Right renal pelvis (tissue), 4 donors: ENCODE data around the gene SLC38A8. TPM values are rescaled to one million over a fixed set of nuclear protein-coding genes. Genes with fewer than 3 reads are reported as not detected.
A peak's percentile ranks its signal among the peaks of the same experiment; 100 is the strongest.

ENCODE experiments used
- DNase-seq, 4 donors: peaks; one replicate each; pipeline ENCODE4 v3.0.0-alpha.2; 2013; ENCODE audit warnings: low read depth in 4 of 4, low spot score in 3 of 4, missing footprints in 1 of 4
- polyA plus RNA-seq, 4 donors: library from polyadenylated mRNA; unstranded; fragments of 120-200 nt; gene quantifications; one replicate each; pipeline ENCODE4 v1.2.1, GENCODE V29; 2013; ENCODE audit not compliant: insufficient read length in 4 of 4

Gene SLC38A8
- polyA plus RNA-seq, result under 1 TPM in 1 of 4 donors, not detected in 3; 0.27 TPM

DNA sequence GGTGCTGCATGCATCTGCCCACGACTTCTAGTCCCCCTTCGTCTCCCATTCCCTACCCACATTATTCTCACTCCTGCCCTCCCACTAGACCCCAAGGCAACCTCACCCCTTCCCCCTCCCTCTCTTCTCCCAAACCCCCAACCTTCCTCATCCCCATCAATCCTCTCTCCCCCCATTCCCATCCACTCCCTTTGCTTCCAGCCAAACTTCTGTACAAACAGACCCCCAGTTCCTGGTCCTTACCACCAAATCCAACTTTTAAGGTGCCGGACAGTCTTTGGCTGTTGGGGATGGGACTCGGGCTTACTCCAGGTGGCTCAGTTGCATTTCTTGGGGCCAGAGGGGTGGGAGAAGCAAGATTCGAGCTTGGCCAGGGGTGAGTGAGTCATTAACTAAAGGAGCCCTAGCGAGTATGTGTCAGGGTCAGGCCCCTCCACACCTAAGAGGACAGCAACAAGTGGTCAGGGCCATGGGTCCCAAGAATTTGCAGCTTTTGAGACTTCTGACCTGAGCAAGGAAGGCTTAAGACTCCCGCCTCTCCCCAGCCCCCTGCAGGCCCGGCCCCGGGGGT lies at the start of gene SLC38A8:
SLC38A8 (minus strand) TSS at position 488 of the 571 bp plus-strand sequence. CDS start 638 bp downstream, outside the sequence.
- DNase-seq, result no peak

DNA sequence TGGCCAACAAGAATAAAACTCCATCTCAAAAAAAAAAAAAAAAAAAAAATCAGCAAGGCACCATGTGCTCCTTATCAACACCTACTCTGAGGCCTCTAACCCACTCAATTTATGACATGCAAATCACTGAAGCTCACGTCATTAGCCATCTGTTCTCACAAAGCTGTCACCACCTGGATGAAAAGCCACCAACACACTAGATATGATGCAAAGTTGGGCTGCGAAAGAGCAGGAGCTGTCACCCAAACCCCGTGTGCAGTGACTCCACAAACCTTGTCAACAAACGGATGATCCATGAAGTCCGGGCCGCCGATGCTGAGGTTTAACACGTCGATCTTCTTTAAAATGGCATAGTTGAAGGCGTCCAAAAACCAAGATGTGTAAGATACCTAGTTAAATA lies 48.9 kb upstream of the SLC38A8 start:
- DNase-seq, result no peak

DNA sequence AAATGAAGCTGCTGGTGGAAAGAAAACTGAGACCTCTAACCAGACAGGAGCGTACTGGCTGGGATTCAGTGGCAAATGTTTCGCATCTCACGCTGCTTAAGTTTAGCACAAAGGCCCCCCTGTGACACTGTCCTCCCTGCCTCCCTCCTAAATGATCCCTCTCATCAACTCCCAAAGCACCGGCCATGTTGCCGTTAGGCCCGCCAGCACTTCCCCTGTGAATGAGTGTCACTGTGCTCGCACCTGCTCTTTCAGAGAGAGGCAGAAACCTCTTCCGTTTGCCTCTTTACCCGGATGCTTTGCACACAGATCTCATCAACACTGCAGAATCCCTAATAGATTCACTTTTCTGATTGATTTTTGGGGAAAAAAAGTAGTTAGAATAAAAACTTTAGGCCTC lies 47.6 kb upstream of the SLC38A8 start:
- DNase-seq, result no peak

DNA sequence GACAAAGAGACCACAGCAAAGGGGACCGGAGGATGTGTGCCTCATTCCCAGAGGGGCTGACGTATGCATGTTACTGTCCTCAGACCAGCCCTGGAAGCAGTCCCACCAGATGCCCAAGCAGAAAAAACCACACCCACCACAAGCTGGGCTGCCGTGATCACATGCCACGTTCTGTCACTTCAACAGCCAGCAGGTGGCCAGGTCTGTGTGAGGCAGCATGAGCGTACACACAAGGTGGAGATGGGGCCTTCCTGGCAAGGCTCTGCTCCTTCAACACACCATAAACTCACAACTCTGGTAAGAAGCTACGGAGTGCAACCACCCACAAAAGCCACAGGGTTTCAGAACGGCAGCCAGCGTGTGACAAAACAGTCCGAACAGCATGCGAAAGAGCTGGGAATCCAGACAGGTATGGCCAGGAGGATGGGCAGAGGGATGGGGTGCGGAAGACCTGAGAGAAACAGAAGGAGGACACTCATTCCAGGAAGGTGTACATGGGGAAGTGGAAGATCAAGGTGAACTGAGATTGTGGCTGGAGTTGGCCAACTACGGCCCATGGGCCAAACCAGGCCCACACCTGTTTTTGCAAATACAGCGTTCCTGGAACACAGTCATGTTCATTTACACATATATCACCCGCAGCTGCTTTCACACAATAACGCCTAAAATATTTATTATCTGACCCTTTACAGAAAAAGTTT lies 46.2 kb upstream of the SLC38A8 start:
- no peak for DNase-seq

DNA sequence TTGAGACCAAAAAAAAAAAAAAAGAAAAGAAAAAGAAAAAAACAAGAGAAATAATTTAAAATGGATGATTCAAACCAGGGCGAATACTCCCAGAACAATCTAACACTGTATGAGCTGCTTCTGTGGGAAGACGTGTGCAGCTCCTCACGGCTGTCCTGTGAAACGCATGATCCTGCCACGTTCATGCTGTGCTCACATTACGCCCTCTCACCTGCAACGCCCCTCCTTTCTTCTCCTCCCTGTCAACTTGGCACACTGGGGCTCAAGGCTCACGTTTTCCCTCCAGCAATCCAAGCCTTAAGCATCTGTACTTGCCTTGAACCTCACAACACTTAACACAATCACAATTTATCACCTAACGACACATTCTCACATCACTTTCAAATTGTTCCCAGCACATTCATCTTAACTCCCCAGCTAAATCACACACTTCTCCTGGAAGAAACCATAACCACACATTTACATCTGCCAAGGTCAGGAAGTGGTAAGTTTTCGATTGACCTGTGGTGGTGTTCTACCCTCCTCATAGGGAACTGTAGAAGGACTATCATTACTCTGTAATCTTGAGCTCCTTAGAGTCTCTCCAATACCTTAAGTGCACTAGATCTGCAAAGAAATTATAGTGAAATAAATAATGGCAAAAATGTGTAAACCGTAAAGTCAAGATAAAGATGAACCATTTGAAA lies 45.0 kb upstream of the SLC38A8 start:
- no peak for DNase-seq

DNA sequence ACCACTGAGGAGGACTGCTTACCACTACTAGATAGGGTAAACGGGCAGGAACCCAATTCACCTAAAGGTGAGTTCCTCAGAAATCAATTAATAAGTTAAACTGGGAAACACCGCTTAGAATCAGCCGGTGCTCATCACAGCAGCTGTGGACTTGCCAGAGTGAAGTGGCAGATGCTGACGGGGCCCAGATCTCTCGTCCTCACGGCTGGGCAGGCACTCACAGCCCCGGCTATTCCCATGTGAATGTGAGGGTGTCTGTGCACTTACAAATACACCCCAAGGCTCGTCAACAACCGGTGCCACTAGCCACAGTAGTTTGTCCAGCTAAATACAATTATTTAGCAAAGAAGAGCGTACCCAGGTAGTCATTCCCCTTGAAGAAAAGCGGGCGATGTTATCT lies 44.4 kb upstream of the SLC38A8 start:
- no peak for DNase-seq

DNA sequence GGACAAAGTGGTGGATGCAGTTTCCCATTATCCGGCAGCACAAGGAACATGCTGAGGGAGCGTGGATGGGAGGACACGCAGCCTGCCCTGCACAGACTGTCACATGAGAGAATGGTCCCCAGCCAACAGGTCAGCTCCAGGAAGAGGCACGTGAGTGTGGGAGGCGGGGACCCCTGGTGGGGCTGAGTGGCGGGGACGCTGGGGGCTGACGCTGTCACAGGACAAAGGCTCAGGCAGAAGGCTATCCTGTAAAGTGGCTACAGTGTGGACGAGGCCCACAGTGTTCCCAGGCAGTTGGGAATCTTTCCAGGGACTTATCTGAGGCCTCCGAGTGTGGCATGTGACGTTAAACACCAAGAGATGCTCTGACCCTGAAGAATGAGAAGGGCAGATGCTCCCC lies 43.7 kb upstream of the SLC38A8 start:
- no peak for DNase-seq

DNA sequence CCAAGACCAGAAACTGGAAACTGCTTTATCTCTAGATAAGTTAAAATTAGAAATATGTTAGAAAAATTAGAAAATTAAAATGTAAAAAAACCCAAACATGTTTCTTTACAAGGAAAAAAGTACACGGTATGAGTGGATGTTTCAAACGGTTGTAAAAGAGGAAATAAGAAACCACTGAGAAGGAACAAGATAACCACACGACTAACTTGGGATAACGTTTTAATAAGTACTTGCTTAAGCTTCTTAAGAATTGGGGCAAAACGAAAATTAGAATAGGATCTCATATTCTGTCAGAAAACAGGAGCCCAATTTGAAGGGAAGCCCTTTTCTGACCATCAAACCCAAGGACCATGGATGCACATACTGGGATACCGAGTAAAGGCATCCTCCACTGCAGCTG lies 43.2 kb upstream of the SLC38A8 start:
- no peak for DNase-seq

DNA sequence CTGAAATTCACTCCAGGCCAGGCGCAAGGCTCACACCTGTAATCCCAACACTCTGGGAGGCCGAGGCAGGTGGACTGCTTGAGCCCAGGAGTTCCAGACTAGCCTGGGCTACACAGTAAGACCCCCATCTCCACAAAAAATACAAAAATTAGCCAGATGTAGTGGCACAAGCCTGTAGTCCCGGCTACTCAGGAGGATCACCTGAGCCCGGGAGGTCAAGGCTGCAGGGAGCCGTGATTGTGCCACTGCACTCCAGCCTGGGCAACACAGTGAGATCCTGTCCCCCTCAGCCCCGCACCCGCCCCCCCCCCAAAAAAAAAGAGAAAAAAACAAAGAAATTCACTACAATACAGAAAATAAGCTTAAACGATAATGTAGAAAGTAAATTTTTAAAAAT lies 42.7 kb upstream of the SLC38A8 start:
- no peak for DNase-seq

DNA sequence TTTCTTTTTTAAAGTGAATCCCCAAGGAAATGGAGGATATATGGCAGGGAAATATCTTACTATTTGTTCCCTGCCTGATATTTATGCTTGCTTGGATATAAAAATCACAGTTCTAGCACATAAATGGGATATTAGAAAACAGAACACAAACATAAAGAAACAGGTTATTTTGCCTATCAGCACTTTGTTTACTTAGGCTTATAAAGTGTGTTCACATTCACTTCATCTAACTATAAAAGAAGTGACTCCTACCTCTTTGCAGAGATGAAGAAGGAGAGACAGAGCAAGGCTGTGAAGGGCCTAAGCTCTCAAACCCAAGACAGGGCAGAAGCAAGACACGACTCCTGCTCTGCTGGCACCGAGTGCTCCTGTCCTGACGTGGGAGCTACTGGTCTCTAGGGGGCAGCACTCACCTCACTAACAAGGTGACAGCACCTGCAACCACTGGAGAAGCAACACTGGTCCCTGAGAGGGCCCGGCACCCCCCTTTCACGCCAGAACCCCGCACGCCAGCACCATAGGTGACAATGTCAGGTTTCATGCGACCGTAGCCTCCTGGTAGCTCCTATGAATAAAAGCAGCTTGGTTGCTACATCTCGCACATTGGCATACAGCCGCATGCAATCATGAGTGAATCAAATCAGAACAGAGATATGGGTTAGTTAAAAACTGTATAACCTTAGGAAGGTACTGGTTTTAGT lies 42.1 kb upstream of the SLC38A8 start:
- DNase-seq, result peak; percentile 28 to 47 (median 32)

DNA sequence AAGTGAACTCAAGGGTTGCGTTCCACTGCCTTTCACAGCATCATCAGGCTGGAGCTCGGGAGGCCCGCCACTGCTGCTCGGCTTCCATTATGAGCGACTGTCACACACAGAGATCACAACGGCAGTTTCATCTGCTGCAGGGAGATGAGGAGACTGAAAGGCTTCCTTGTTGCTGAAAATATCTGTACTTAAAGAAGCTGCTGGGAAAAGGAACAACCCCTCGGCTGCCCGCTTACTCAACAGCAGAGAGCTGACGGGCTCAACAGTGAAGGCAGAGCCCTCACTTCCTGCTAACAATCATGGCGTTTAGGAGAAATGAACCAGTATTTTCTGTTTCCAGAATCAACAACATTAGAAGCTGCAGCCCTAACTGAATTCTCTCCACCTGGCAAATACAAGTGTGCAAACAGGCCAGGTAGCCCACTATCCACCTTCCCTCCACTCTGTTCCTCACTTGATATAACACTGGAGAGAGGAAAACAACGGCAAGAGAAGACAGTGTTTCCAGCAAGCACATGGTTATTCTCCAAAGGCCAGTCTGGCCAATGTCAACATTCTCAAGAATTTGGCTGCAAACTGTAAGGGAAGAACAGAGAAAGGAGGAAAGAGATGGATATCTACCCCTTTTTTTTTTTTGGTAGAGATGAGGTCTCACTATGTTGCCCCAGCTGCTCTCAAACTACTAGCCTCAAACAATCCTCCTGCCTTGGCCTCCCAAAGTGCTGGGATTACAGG lies 40.4 kb upstream of the SLC38A8 start:
- no peak for DNase-seq

DNA sequence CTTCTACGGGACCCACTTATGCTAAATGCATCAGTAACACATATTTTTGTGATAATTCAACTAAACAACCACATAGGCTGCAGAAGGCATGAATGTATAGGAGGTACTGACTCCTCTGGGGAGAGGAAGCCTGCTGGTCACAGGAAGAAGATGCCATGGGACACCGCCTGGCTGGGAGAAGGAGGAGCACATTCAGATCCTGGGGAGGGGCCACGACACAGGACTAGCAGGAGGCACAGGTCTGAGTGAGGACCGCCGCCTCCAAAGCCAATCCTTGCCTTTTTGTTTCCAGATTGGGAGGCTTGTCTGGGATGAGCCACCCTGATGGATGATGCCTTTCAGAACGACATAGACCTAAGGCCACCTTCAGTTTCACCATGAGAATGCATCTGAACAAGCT lies 39.5 kb upstream of the SLC38A8 start:
- DNase-seq, result no peak

DNA sequence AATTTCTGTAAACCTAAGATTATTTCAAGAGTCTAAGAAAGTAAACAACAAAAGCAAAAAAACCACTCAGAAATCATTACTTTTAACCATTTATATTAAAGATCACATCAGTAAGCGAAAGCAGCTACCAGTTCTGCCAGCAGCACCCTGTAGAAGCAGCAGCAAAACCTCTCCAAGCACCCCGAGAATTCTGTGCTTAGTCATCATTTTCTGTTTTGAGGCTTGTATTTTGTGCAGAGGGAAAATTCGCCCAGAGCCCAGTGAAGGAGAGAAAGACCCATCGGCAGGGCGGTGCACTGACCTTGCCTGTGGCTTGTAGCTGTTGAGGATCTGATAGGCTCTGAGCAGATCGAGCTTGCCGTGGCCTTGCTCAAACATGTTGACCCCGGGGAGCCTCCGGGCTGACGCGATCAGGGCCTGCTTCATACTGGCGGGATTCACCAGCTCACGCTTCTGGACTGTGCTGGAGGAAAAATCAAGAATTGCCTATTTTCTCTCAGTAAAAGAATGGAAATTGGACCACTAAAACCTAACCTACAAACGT lies 38.9 kb upstream of the SLC38A8 start:
- no peak for DNase-seq

DNA sequence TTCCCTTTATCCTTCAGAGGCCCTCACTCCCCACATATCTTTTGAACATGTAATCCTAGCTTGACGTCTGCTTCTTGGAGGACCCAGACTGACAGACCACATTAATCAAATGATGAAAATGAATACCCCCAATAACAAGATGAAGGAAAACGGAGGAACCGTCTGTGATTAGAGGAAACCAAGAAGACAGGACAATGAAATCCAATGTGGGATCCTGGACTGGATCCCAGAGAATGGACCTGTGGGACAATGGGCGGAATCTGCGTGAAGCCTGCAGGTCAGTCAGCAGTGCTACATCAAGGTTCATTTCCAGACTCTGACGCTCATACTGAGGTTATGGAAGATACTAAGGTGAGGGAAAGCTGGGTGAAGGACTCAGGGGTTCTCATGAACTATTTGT lies 38.2 kb upstream of the SLC38A8 start:
- DNase-seq, result no peak

DNA sequence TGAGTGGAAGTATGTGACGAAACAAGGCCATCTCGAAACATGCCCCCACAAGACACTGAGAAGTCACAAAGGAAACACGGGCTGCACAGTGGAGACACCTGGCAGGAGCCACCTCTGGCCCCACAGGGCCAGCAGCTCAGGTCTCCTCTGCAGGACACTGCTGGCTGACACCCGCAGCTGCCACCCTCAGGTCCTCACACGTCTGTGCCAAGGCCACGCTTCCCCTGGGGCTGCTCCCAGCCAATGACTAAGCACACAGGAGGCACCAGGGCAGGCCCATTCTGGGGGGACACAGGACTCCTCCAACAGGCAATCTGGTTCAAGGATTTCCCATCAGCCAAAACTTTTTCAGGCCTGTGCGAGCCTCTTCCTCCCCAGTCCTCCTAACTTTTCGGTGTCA lies 37.8 kb upstream of the SLC38A8 start:
- no peak for DNase-seq

DNA sequence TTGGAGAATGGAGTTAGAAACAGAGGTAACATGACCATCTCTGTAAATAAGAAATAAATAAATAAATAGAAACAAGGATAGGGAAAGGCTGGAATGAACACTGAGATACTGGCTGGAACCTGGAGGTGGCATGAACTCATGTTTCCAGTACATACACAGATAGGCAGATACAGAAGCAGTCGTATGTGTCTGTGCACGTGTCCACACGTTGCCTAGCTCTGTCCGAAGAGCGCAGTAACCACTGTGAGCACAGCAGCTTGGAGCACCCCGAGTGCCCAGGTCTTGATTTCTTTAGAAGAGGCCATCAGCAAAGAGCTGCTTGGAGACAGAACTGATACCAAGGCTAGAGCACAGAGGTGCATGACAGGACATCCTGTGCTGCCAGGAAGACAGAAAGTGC lies 37.1 kb upstream of the SLC38A8 start:
- no peak for DNase-seq

DNA sequence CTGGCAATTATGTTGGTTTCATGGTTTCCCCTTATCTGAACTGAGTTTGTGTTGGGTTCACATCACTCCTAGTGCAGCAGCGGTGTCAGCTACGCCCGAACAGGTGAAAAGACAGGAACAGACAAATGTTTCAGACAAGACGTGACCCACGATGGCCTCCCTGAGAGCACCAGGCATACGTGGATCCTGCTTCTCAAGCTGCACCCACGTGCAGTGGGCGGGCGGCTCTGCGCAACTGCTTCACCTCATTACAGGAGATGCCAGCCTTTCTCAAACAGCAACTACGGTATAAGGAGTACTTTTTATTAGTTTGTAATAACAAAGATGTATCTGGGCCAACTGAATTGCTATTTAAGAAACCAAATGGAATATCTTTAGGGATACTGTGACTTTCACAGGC lies 32.8 kb upstream of the SLC38A8 start:
- DNase-seq, result no peak

DNA sequence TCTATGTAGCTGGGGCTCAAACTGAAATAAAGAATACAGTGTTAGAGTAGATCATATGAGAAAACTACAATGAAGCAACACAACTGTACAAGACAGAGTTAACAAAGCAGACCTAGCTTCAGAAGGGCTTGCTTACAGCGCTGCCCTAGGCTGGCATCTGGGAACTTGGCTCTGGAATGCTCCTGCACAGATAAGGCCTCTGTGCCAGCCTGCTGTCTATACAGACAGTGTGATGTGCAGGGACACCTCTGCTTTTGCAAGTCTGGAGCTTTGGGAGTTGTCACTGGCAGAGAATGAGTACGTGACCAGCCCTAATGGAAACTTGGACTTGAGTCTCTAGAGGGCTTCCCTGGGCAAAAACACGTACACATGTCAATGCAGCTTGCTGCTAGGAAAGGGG lies 32.1 kb upstream of the SLC38A8 start:
- DNase-seq, result no peak

DNA sequence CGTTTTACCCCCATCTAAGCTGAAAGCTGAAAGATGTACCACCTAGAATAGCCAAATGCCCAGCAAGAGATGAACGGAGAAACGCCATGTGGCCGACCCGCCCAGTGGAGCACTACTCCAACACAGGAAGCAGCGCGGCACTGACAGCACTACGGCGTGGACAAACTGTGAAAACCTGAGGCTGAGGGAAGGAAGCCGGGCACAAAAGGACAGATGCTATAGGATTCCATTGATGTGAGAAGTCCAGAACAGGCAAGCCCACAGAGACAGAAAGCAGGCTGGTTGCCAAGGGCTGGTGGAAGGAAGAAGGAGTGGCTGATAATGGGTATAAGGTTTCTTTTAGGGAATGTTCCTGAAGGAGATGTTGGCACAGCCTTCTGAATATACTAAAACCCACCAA lies 29.4 kb upstream of the SLC38A8 start:
- no peak for DNase-seq

DNA sequence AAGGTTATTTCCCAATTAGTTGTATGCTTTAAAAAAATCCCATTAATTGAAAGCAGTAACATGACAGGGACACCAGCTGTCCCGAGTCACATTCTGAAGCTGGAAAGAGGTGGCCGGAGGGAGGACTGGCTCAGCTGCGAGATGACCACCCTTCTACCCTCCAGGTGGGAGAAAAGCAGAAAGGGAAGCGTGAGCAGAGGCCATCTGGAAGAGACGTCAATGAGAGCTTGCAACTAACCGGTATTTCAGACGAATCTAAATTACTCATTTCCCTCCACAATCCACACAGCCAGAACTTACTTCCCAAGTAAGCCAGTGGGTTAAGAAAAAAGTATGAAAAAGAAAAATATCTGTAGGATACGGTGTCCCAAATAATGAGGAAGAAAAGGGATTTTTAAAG lies 28.5 kb upstream of the SLC38A8 start:
- DNase-seq, result no peak

DNA sequence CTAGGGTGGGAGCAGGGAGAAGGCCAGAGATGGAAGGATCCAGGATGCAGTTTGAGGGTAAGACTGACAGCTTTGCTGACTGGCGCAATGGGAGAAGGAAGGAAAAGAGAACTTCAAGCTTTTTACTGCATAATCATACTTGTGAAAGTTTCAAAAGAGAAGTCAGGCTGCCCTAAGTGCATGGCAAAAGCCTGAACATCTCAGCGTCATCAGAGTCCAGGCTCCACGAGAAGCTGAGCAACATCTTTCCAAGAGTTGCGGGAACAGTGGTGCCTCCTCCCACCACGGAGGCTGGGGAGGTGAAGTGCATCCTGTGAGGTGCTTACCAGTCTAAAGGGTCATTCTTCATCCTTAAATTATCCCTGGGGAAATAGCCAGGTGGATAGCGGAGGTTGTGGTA lies 26.9 kb upstream of the SLC38A8 start:
- no peak for DNase-seq
